K562 (cell line): ENCODE results near the gene CENPE. TPM values are rescaled to one million over a fixed set of nuclear protein-coding genes. Genes with fewer than 3 reads are reported as not detected.

ENCODE experiments used
- IRF9 ChIP-seq: fragments of 450-650 bp; IDR thresholded peaks from 2 replicates; pipeline ENCODE4 v1.6.1; 2016; ENCODE audit warnings: missing biosample characterization, missing genetic modification characterization
- SMARCE1 ChIP-seq: fragments of 450-650 bp; IDR thresholded peaks from 2 replicates; pipeline ENCODE4 v1.7.1; 2016; ENCODE audit warnings: mild to moderate bottlenecking
- ZKSCAN1 ChIP-seq: fragments of 150-350 bp; IDR thresholded peaks from 2 replicates; pipeline ENCODE4 v1.6.1; 2016; ENCODE audit warnings: low read depth, low read length
- ZKSCAN3 ChIP-seq: fragments of 250-450 bp; sonication (Bioruptor Pico); IDR thresholded peaks from 2 replicates; pipeline ENCODE4 v1.4.0; 2020
- ZNF398 ChIP-seq: fragments of 250-450 bp; sonication (Bioruptor Pico); IDR thresholded peaks from 2 replicates; pipeline ENCODE4 v1.8.0; 2021; ENCODE audit warnings: moderate library complexity, mild to moderate bottlenecking, inconsistent platforms
- ZNF41 ChIP-seq: fragments of 250-450 bp; sonication (Bioruptor Pico); conservative IDR thresholded peaks from 2 replicates; pipeline ENCODE4 v1.4.0; 2020; ENCODE audit warnings: mild to moderate bottlenecking
- ZNF584 ChIP-seq: fragments of 200-800 bp; sonication (Bioruptor generic); IDR thresholded peaks from 2 replicates; pipeline ENCODE4 v1.6.1; 2016; ENCODE audit warnings: low read depth, mild to moderate bottlenecking, missing genetic modification characterization, missing compliant biosample characterization
- ZNF696 ChIP-seq: fragments of 250-450 bp; sonication (Bioruptor Pico); conservative IDR thresholded peaks from 2 replicates; pipeline ENCODE4 v1.4.0; 2020; ENCODE audit warnings: mild to moderate bottlenecking, moderate library complexity
- polyA plus RNA-seq, 8 experiments: library from polyadenylated mRNA; depleted of rRNA in 4 of 8; stranded (reverse) in 5 of 8; unstranded in 3 of 8; fragments of >200 nt; fragmentation: Nextera tagmentation in 2 of 8; fragmentation: Illumina TruSeq in 1 of 8; extraction: Ambion mirVana in 2 of 8; extraction: Trizol in 1 of 8; gene quantifications; 2 replicates each; pipeline versions ENCODE4 v1.2.1 to v1.2.3, GENCODE V29; 2011 to 2014; ENCODE audit warnings: inconsistent platforms in 1 of 8, missing spikeins in 1 of 8
- total RNA-seq, 7 experiments: library from RNA; depleted of rRNA in 6 of 7; stranded (reverse); fragments of >200 nt in 6 of 7; fragmentation: Illumina TruSeq in 2 of 7; extraction: Trizol in 2 of 7; gene quantifications; 2 replicates each; pipeline versions ENCODE4 v1.2.1 to v1.2.3, GENCODE V29; 2011 to 2021; ENCODE audit warnings: low replicate concordance in 1 of 7
- TF ChIP-seq, protein P1 (sequence below): fragments of 450-650 bp; IDR thresholded peaks from 2 replicates; pipeline ENCODE4 v1.6.1; 2017; ENCODE audit warnings: antibody characterized with exemption, mild to moderate bottlenecking
- TF ChIP-seq, protein P2 (sequence below): fragments of 450-650 bp; formaldehyde crosslinking; IDR thresholded peaks from 2 replicates; pipeline ENCODE4 v1.4.0; 2020; ENCODE audit warnings: mild to moderate bottlenecking, moderate library complexity

The CENPE gene
- total and polyA plus RNA-seq, 9 of the 15 experiments (the other 6 are each of a cell fraction or from before 2014, with no cell fraction given) = 9.9 to 53.2 (median 27.4) TPM

DNA sequence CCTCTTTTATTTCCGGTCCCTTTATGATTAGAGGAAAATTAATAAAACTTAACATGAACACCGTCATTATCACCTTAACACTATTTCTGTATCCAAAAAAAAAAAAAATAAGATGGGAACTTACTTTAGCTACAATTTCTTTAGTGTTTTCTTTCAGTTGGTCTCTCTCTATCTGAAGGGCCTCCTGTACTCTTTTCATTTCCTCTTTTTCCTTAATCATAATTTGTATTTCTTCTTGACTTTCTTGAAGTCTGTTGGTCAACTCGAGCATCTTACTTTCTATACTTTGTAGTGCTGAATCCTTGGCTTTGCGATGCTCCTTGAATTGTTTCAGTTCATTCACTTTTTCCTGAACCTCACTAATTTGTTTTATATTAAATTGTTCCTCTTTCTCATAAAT, 53.2 kb downstream of the CENPE start (continued):
- TF ChIP-seq, protein P1, sequence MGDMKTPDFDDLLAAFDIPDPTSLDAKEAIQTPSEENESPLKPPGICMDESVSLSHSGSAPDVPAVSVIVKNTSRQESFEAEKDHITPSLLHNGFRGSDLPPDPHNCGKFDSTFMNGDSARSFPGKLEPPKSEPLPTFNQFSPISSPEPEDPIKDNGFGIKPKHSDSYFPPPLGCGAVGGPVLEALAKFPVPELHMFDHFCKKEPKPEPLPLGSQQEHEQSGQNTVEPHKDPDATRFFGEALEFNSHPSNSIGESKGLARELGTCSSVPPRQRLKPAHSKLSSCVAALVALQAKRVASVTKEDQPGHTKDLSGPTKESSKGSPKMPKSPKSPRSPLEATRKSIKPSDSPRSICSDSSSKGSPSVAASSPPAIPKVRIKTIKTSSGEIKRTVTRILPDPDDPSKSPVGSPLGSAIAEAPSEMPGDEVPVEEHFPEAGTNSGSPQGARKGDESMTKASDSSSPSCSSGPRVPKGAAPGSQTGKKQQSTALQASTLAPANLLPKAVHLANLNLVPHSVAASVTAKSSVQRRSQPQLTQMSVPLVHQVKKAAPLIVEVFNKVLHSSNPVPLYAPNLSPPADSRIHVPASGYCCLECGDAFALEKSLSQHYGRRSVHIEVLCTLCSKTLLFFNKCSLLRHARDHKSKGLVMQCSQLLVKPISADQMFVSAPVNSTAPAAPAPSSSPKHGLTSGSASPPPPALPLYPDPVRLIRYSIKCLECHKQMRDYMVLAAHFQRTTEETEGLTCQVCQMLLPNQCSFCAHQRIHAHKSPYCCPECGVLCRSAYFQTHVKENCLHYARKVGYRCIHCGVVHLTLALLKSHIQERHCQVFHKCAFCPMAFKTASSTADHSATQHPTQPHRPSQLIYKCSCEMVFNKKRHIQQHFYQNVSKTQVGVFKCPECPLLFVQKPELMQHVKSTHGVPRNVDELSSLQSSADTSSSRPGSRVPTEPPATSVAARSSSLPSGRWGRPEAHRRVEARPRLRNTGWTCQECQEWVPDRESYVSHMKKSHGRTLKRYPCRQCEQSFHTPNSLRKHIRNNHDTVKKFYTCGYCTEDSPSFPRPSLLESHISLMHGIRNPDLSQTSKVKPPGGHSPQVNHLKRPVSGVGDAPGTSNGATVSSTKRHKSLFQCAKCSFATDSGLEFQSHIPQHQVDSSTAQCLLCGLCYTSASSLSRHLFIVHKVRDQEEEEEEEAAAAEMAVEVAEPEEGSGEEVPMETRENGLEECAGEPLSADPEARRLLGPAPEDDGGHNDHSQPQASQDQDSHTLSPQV = no peak
- TF ChIP-seq ZNF41 (CRISPR knock-in tag) = no peak
- TF ChIP-seq IRF9 = no peak
- no peak for TF ChIP-seq ZNF696
- no peak for TF ChIP-seq SMARCE1
- TF ChIP-seq ZKSCAN3 (CRISPR knock-in tag) = no peak
- TF ChIP-seq ZNF398 (CRISPR knock-in tag) = no peak
- TF ChIP-seq, protein P2, sequence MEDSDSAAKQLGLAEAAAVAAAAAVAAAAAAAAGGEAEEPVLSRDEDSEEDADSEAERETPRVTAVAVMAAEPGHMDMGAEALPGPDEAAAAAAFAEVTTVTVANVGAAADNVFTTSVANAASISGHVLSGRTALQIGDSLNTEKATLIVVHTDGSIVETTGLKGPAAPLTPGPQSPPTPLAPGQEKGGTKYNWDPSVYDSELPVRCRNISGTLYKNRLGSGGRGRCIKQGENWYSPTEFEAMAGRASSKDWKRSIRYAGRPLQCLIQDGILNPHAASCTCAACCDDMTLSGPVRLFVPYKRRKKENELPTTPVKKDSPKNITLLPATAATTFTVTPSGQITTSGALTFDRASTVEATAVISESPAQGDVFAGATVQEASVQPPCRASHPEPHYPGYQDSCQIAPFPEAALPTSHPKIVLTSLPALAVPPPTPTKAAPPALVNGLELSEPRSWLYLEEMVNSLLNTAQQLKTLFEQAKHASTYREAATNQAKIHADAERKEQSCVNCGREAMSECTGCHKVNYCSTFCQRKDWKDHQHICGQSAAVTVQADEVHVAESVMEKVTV (CRISPR knock-in tag) = no peak
- no peak for TF ChIP-seq ZKSCAN1
- TF ChIP-seq ZNF584 (CRISPR knock-in tag) = no peak
